Adipocyte (in vitro differentiated cells): ENCODE measurements around the gene CHL1.

Experiments
- DNase-seq: peaks from one replicate; pipeline ENCODE4 v3.0.0-alpha.2; 2015; ENCODE audit warnings: low read depth
- H3K27me3 ChIP-seq: replicated peaks from 2 replicates; pipeline ENCODE4 v1.7.0; 2013; ENCODE audit warnings: mild to moderate bottlenecking, low read length, moderate library complexity; ENCODE audit not compliant: control insufficient read depth, insufficient read depth
- H3K36me3 ChIP-seq: 2 replicates; pipeline ENCODE4 v1.7.0; 2013; ENCODE audit warnings: low read length, mild to moderate bottlenecking, moderate library complexity; ENCODE audit not compliant: control insufficient read depth, insufficient read depth, severe bottlenecking
- H3K4me1 ChIP-seq: 2 replicates; pipeline ENCODE4 v1.7.0; 2013; ENCODE audit warnings: mild to moderate bottlenecking, low read length, moderate library complexity; ENCODE audit not compliant: control insufficient read depth, insufficient read depth
- H3K4me3 ChIP-seq: 2 replicates; pipeline ENCODE4 v1.7.0; 2013; ENCODE audit warnings: mild to moderate bottlenecking, low read length, moderate library complexity
- H3K9ac ChIP-seq: 2 replicates; pipeline ENCODE4 v1.7.0; 2013; ENCODE audit warnings: mild to moderate bottlenecking, low read length, moderate library complexity
- H3K9me3 ChIP-seq: 2 replicates; pipeline ENCODE4 v1.7.0; 2013; ENCODE audit warnings: mild to moderate bottlenecking, low read length, moderate library complexity; ENCODE audit not compliant: control insufficient read depth

Gene CHL1

GRCh38 chr3:347581-347980 is 151.0 kb downstream of the CHL1 start:
- no peak for DNase-seq
- Histone ChIP-seq H3K4me3 (no peak overlapping the region), H3K27me3 (no peaks in the 10 kb centered on the region), H3K4me1 (peaks cover 11% of the 10 kb centered on the region), H3K9ac (no peak overlapping the region), H3K36me3 (peaks cover 22% of the 10 kb centered on the region), H3K9me3 (no peaks in the 10 kb centered on the region)

GRCh38 chr3:350871-351371 is 154.4 kb downstream of the CHL1 start:
- H3K9me3 ChIP-seq, result no peaks in the 10 kb centered on the region
- no peak overlapping the region for H3K4me3 ChIP-seq
- H3K27me3 ChIP-seq, result no peaks in the 10 kb centered on the region
- peaks cover 11% of the 10 kb centered on the region for H3K36me3 ChIP-seq
- H3K4me1 ChIP-seq, result peaks cover 21% of the 10 kb centered on the region
- H3K9ac ChIP-seq, result no peak overlapping the region
- no peak for DNase-seq

GRCh38 chr3:352599-352998 is 156.0 kb downstream of the CHL1 start:
- Histone ChIP-seq H3K4me1 (peaks cover 31% of the 10 kb centered on the region), H3K9me3 (no peaks in the 10 kb centered on the region), H3K27me3 (no peaks in the 10 kb centered on the region), H3K9ac (no peak overlapping the region), H3K36me3 (peaks cover 11% of the 10 kb centered on the region), H3K4me3 (no peak overlapping the region)
- no peak for DNase-seq

GRCh38 chr3:353191-353739 is 156.7 kb downstream of the CHL1 start:
- H3K4me3 ChIP-seq, result no peak overlapping the region
- no peaks in the 10 kb centered on the region for H3K9me3 ChIP-seq
- no peak overlapping the region for H3K9ac ChIP-seq
- DNase-seq, result no peak
- peaks cover 13% of the 10 kb centered on the region for H3K36me3 ChIP-seq
- no peaks in the 10 kb centered on the region for H3K27me3 ChIP-seq
- H3K4me1 ChIP-seq, result peaks cover 31% of the 10 kb centered on the region

GRCh38 chr3:354432-354831 is 157.9 kb downstream of the CHL1 start:
- Histone ChIP-seq H3K9me3 (no peaks in the 10 kb centered on the region), H3K4me3 (no peak overlapping the region), H3K36me3 (peaks cover 5% of the 10 kb centered on the region), H3K4me1 (peaks cover 31% of the 10 kb centered on the region), H3K27me3 (no peaks in the 10 kb centered on the region), H3K9ac (peak overlapping the region; percentile 11)
- peak; percentile 51 for DNase-seq

GRCh38 chr3:355622-356021 is 159.1 kb downstream of the CHL1 start:
- Histone ChIP-seq H3K9ac (peak overlapping the region; percentile 24), H3K36me3 (peaks cover 9% of the 10 kb centered on the region), H3K27me3 (no peaks in the 10 kb centered on the region), H3K4me3 (no peak overlapping the region), H3K4me1 (peaks cover 25% of the 10 kb centered on the region), H3K9me3 (no peaks in the 10 kb centered on the region)
- no peak for DNase-seq

GRCh38 chr3:356952-357351 is 160.4 kb downstream of the CHL1 start:
- DNase-seq, result no peak
- no peak overlapping the region for H3K4me3 ChIP-seq
- no peaks in the 10 kb centered on the region for H3K9me3 ChIP-seq
- no peak overlapping the region for H3K9ac ChIP-seq
- peaks cover 14% of the 10 kb centered on the region for H3K36me3 ChIP-seq
- no peaks in the 10 kb centered on the region for H3K27me3 ChIP-seq
- H3K4me1 ChIP-seq, result peaks cover 20% of the 10 kb centered on the region

- Histone ChIP-seq H3K4me3 (no peak overlapping the region), H3K9me3 (no peaks in the 10 kb centered on the region), H3K9ac (no peak overlapping the region), H3K36me3 (peaks cover 21% of the 10 kb centered on the region), H3K4me1 (peaks cover 20% of the 10 kb centered on the region), H3K27me3 (no peaks in the 10 kb centered on the region)
- no peak for DNase-seq
Observed at GRCh38 chr3:359672-360071, 163.1 kb downstream of the CHL1 start.

GRCh38 chr3:362681-363338 is 166.2 kb downstream of the CHL1 start:
- Histone ChIP-seq H3K4me3 (no peak overlapping the region), H3K4me1 (peaks cover 16% of the 10 kb centered on the region), H3K36me3 (peaks cover 35% of the 10 kb centered on the region), H3K27me3 (no peaks in the 10 kb centered on the region), H3K9ac (no peak overlapping the region), H3K9me3 (no peaks in the 10 kb centered on the region)
- no peak for DNase-seq

- Histone ChIP-seq H3K9me3 (peaks cover 4% of the 10 kb centered on the region), H3K27me3 (no peaks in the 10 kb centered on the region), H3K9ac (no peak overlapping the region), H3K4me3 (no peak overlapping the region), H3K36me3 (peaks cover 32% of the 10 kb centered on the region), H3K4me1 (peaks cover 16% of the 10 kb centered on the region)
- no peak for DNase-seq
Observed at GRCh38 chr3:364287-364686, 167.7 kb downstream of the CHL1 start.

- H3K27me3 ChIP-seq, result no peaks in the 10 kb centered on the region
- H3K4me1 ChIP-seq, result peaks cover 16% of the 10 kb centered on the region
- H3K9me3 ChIP-seq, result peaks cover 4% of the 10 kb centered on the region
- H3K9ac ChIP-seq, result no peak overlapping the region
- H3K36me3 ChIP-seq, result peaks cover 27% of the 10 kb centered on the region
- DNase-seq, result no peak
- H3K4me3 ChIP-seq, result no peak overlapping the region
Observed at GRCh38 chr3:365268-365667, 168.7 kb downstream of the CHL1 start.
